HG02678 (cell line): ENCODE results near the gene DUSP8.
"Not testable (repeated sequence)": the region's sequence is repeated elsewhere in the genome, so short reads cannot be mapped to it uniquely, and the experiment has no call there.

Experiments
- ATAC-seq: cut with Tn5 transposase; IDR thresholded peaks from one replicate; pipeline ENCODE4 v1.9.1; 2021; ENCODE audit warnings: mild to moderate bottlenecking, moderate library complexity; ENCODE audit not compliant: unreplicated experiment

The DUSP8 gene

GRCh38 chr11:1589191-1589963 is 17.3 kb upstream of the DUSP8 start:
- not testable (repeated sequence) for ATAC-seq

GRCh38 chr11:1586699-1587098 is 14.6 kb upstream of the DUSP8 start:
- no peak for ATAC-seq

- ATAC-seq, result not testable (repeated sequence)
Measured at GRCh38 chr11:1584661-1585370, 12.7 kb upstream of the DUSP8 start, which contains the start of gene KRTAP5-1. TSS of gene KRTAP5-1 (minus strand) at chr11:1585283. CDS start at chr11:1585249, 34 bp downstream.

GRCh38 chr11:1582909-1583308 is 10.8 kb upstream of the DUSP8 start:
- ATAC-seq, result not testable (repeated sequence)

GRCh38 chr11:1581976-1582375 is 9.9 kb upstream of the DUSP8 start:
- no peak for ATAC-seq

GRCh38 chr11:1576825-1577224 is 4.8 kb upstream of the DUSP8 start:
- ATAC-seq, result no peak

- not testable (repeated sequence) for ATAC-seq
Measured at GRCh38 chr11:1575756-1576155, 3.7 kb upstream of the DUSP8 start.

- no peak for ATAC-seq
Measured at GRCh38 chr11:1574933-1575242, 2.8 kb upstream of the DUSP8 start.

GRCh38 chr11:1574238-1574932 is 2.3 kb upstream of the DUSP8 start:
- ATAC-seq, result no peak

GRCh38 chr11:1573903-1574237 is 1.8 kb upstream of the DUSP8 start:
- no peak for ATAC-seq

- no peak for ATAC-seq
Measured at GRCh38 chr11:1573077-1573902, 1.2 kb upstream of the DUSP8 start.

- ATAC-seq, result peak; percentile 5
Measured at GRCh38 chr11:1571760-1572196, 293 bp downstream of the DUSP8 start.

GRCh38 chr11:1570896-1571759 is 943 bp downstream of the DUSP8 start:
- no peak for ATAC-seq

- ATAC-seq, result no peak
Measured at GRCh38 chr11:1570531-1570895, 1.6 kb downstream of the DUSP8 start.

GRCh38 chr11:1570001-1570453 is 2.0 kb downstream of the DUSP8 start:
- no peak for ATAC-seq

- ATAC-seq, result no peak
Measured at GRCh38 chr11:1569251-1569780, 2.8 kb downstream of the DUSP8 start.

GRCh38 chr11:1568441-1568911 is 3.6 kb downstream of the DUSP8 start:
- no peak for ATAC-seq

- no peak for ATAC-seq
Measured at GRCh38 chr11:1567721-1568100, 4.4 kb downstream of the DUSP8 start.

GRCh38 chr11:1567052-1567720 is 4.9 kb downstream of the DUSP8 start:
- ATAC-seq, result no peak
